Heart right ventricle (tissue), 16 donors: Measurements from ENCODE around the gene RPN1. TPM values are rescaled to one million over a fixed set of nuclear protein-coding genes. Genes with fewer than 3 reads are reported as not detected.

Source experiments
- ATAC-seq, 8 donors: fragments of 200-7000 bp; cut with Tn5 transposase; one replicate each; pipeline ENCODE4 v1.9.1; 2020; ENCODE audit warnings: mild to moderate bottlenecking in 8 of 8, moderate library complexity in 8 of 8, moderate number of reproducible peaks in 1 of 8
- DNase-seq, 2 donors: peaks; one replicate each; pipeline ENCODE4 v3.0.0-alpha.2; 2020
- H3K27ac ChIP-seq, 10 donors: fragments of 200-600 bp; sonication (generic) in 2 of 10; one replicate each; pipeline versions ENCODE4 v1.5.0 to v1.8.0; 2020 to 2022; ENCODE audit warnings: mild to moderate bottlenecking in 3 of 10
- H3K27me3 ChIP-seq, 7 donors: fragments of 200-600 bp; one replicate each; pipeline ENCODE4 v1.8.0; 2021 to 2022; ENCODE audit warnings: mild to moderate bottlenecking in 2 of 7
- H3K36me3 ChIP-seq, 9 donors: fragments of 200-600 bp; sonication (generic) in 1 of 9; one replicate each; pipeline versions ENCODE4 v1.5.0 to v1.8.0; 2020 to 2022; ENCODE audit warnings: mild to moderate bottlenecking in 2 of 9
- H3K4me1 ChIP-seq, 9 donors: fragments of 200-600 bp; sonication (generic) in 1 of 9; one replicate each; pipeline versions ENCODE4 v1.5.0 to v1.8.0; 2020 to 2022; ENCODE audit warnings: mild to moderate bottlenecking in 4 of 9
- H3K4me3 ChIP-seq, 10 donors: fragments of 200-600 bp; sonication (generic) in 2 of 10; one replicate each; pipeline versions ENCODE4 v1.5.0 to v1.8.0; 2020 to 2022; ENCODE audit warnings: mild to moderate bottlenecking in 7 of 10, moderate library complexity in 2 of 10
- H3K9me3 ChIP-seq, 11 donors: fragments of 200-600 bp in 10 of 11; sonication (generic) in 2 of 11; one replicate each; pipeline versions ENCODE4 v1.5.0 to v1.8.0; 2013 to 2022; ENCODE audit warnings: mild to moderate bottlenecking in 2 of 11, control low read depth in 1 of 11, moderate library complexity in 1 of 11
- WGBS, 2 donors: extraction: QIAGEN DNeasy Blood & Tissue Kit; methylation state at CpG; one replicate each; pipeline ENCODE4 v1.1.7; 2013; ENCODE audit warnings: inconsistent platforms in 1 of 2; 5-methylcytosine and 5-hydroxymethylcytosine counted together
- intact Hi-C, 10 donors: fragments of 100-400 bp; cut with DNase I; formaldehyde crosslinking; loops; one replicate each; pipeline versions ENCODE4 v1.11.1 to v1.14.2; 2022
- polyA plus RNA-seq, 2 donors: library from polyadenylated mRNA; stranded (reverse); fragments of 200-250 nt; gene quantifications; one replicate each; pipeline ENCODE4 v1.2.3, GENCODE V29; 2013
- total RNA-seq, 10 donors: library from RNA; stranded (reverse); fragmentation: NEBNext Ultra II Directional in 3 of 10; extraction: Animal tissue kit (Norgen Biotek cat#: 25700) in 3 of 10; gene quantifications; one replicate each; pipeline versions ENCODE4 v1.2.1 to v1.2.4, GENCODE V29; 2021 to 2023
- TF ChIP-seq, protein P1 (sequence below), 9 donors: fragments of 200-600 bp; sonication (generic) in 2 of 9; IDR thresholded peaks; one replicate each; pipeline versions ENCODE4 v1.5.0 to v1.8.0; 2021 to 2022; ENCODE audit warnings: antibody characterized with exemption in 9 of 9, mild to moderate bottlenecking in 5 of 9, moderate library complexity in 1 of 9
- donor health status: Arrhythmogenic right ventricular cardiomyopathy.
- donor health status: ischemic (EF 13 %, LVEDD 7.1; RV severe dilation, severe dysfunction).
- donor health status: healthy with polysubstance abuse.
- donor health status: DM: no; HTN: yes; CAD: no.
- donor health status: DM: no; HTN: no; CAD: no.
- donor health status: ischemic (EF 25% LVEDD 6.9; RV normal size, moderate dysfunction).
- donor health status: ischemic (EF 25% LVEDD 5.7; RV mildly dilated, moderate dysfunction).
- donor health status: healthy.
- donor health status: DM: yes; HTN: yes; CAD: no.
- donor health status: Ischemic cardiomyopathy.
- donor health status: ischemic (EF 35%, LVEDD 5.7; RV mildly dilated, moderate dysfunction).
- donor health status: nonischemic (EF 11% LVEDD 7.7; RV severe dilation, severe dysfunction).
- donor health status: DM: yes; HTN: yes; CAD: no.
- donor health status: PGD.
- donor health status: ischemic (EF 29% LVEDD 5.4; RV normal size, mild dysfunction).
- donor health status: nonischemic (EF 23%, LVEDD 6.1; RV moderate dilation, normal function).

The RPN1 gene
- total and polyA plus RNA-seq, 12 donors, result 44.3 to 238 (median 83.6) TPM

DNA sequence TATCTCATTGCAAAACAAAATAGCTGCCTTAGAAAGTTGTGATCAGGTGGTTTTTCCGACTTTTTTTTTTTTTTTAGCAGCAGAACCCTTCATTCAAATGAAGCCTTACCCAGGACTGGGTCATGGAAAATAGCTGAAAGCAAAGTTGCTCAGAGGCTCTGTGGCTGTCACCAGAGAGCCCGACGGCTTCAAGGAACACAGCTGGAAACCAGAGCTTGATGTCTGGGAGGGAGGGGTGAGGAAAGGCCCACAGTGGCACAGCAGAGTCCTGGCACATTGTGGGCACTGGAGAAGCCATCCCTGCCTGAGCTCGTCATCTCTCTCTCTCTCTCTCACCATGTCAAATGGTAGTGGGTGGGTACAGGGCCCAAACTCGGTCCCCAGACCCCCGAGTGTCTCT lies 77.5 kb downstream of the RPN1 start:
- H3K9me3 ChIP-seq, result no peaks in the 10 kb centered on the region
- TF ChIP-seq, protein P1, sequence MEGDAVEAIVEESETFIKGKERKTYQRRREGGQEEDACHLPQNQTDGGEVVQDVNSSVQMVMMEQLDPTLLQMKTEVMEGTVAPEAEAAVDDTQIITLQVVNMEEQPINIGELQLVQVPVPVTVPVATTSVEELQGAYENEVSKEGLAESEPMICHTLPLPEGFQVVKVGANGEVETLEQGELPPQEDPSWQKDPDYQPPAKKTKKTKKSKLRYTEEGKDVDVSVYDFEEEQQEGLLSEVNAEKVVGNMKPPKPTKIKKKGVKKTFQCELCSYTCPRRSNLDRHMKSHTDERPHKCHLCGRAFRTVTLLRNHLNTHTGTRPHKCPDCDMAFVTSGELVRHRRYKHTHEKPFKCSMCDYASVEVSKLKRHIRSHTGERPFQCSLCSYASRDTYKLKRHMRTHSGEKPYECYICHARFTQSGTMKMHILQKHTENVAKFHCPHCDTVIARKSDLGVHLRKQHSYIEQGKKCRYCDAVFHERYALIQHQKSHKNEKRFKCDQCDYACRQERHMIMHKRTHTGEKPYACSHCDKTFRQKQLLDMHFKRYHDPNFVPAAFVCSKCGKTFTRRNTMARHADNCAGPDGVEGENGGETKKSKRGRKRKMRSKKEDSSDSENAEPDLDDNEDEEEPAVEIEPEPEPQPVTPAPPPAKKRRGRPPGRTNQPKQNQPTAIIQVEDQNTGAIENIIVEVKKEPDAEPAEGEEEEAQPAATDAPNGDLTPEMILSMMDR (IDR thresholded peaks at IDR 0.05), result no peak
- H3K4me3 ChIP-seq, result peak overlapping the region in 1 of 10 donors; percentile 6
- peak in 1 of 8 donors; percentile 2 for ATAC-seq
- H3K27me3 ChIP-seq, result peaks cover 0 to 38% (median 10%) of the 10 kb centered on the region in 7 donors
- intact Hi-C loops, result loop anchor here in 3 of 10 donors (1.0 to 5.0 kb wide), 3 partner anchors 17 to 86 kb away; no protein-coding TSS in a partner anchor
- peak overlapping the region in 6 of 10 donors; percentile 19 to 70 (median 66) for H3K27ac ChIP-seq
- no peak for DNase-seq
- 29 to 40% methylated on average over 6 of the region's 6 CpGs for WGBS, 2 donors
- peaks cover 3 to 56% (median 34%) of the 10 kb centered on the region in 9 donors for H3K4me1 ChIP-seq
- no peaks in the 10 kb centered on the region for H3K36me3 ChIP-seq

DNA sequence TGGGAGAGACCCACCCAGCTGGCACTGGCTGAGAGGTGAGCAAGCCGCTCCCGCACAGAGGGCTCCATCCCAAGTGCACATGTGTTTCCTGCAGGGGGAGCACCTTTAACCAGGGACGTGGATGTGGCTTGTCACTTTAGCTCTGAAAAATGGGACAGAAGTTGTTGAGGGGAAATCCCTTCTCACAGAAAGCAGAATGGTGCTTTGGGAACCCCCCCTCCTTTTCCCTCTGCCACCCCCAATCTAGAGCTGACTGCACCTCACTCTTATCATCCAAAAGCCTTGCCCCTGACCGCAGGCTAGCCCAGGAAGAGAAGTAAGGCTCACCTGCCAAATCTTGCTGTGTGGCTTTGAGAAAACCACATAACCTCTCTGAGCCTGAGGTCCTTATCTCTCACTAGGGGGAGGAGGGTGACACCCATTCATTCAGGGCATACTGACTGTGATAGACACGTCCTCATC lies 77.9 kb downstream of the RPN1 start:
- ATAC-seq (no peak), DNase-seq (no peak)
- peaks cover 3 to 61% (median 39%) of the 10 kb centered on the region in 9 donors for H3K4me1 ChIP-seq
- intact Hi-C loops, result loop anchor here in 3 of 10 donors (1.0 to 5.0 kb wide), 3 partner anchors 16 to 85 kb away; no protein-coding TSS in a partner anchor
- no peaks in the 10 kb centered on the region for H3K36me3 ChIP-seq
- H3K27me3 ChIP-seq, result peaks cover 0 to 38% (median 10%) of the 10 kb centered on the region in 7 donors
- H3K4me3 ChIP-seq, result no peak overlapping the region
- no peaks in the 10 kb centered on the region for H3K9me3 ChIP-seq
- H3K27ac ChIP-seq, result no peak overlapping the region
- TF ChIP-seq, protein P1 (IDR thresholded peaks at IDR 0.05), result peak in 6 of 9 donors; percentile 17 to 34 (median 24)
- WGBS, 2 donors, result 37 to 41% methylated on average over 5 of the region's 5 CpGs

DNA sequence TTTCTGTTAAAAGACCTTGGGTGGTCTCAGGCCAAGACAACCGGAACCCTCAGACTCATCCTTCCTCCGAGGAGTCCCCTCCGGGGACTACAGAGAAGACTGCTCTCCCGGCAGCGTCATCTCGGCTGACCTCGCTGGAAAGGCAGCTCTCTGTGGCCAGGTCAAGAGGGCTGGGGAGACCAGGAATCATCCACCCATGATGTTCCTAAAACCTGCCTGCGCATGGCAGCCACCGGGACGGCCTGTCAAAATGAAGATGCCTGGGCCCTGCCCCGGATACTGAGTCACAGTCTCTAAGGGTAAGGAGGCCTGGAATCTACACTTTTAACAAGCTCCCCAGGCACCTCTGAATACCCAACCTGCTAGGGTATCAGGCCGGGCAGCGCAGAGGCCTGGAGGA lies 78.6 kb downstream of the RPN1 start:
- Histone ChIP-seq H3K36me3 (no peaks in the 10 kb centered on the region), H3K27ac (no peak overlapping the region), H3K9me3 (no peaks in the 10 kb centered on the region), H3K27me3 (peaks cover 0 to 38% (median 10%) of the 10 kb centered on the region in 7 donors), H3K4me3 (no peak overlapping the region), H3K4me1 (peaks cover 3 to 62% (median 40%) of the 10 kb centered on the region in 9 donors)
- 73 to 79% methylated on average over 13 of the region's 13 CpGs for WGBS, 2 donors
- TF ChIP-seq, protein P1 (IDR thresholded peaks at IDR 0.05), result no peak
- DNase-seq (no peak), ATAC-seq (no peak)
- intact Hi-C loops, result loop anchor here in 2 of 10 donors (2.0 to 5.0 kb wide), 2 partner anchors 17 to 85 kb away; no protein-coding TSS in a partner anchor

Other genes starting within 250 kb of the RPN1 start
- gene DNAJB8, start 183.9 kb downstream of the RPN1 start, total RNA-seq, result not detected
- gene DNAJB8, start 183.9 kb downstream of the RPN1 start, polyA plus RNA-seq, result not detected
- 10 to 100 TPM in 7 of 10 donors, 1 to 10 TPM in 3; 6.8 to 21.4 (median 10.7) TPM for gene GATA2, start 157.6 kb downstream of the RPN1 start, total RNA-seq
- gene GATA2, start 157.6 kb downstream of the RPN1 start, polyA plus RNA-seq, result 10 to 100 TPM; 16.0 to 29.8 TPM
- gene RAB7A, start 75.4 kb upstream of the RPN1 start, total RNA-seq, result 100 to 1,000 TPM; 234 to 348 (median 310) TPM
- 100 to 1,000 TPM; 161 to 173 TPM for gene RAB7A, start 75.4 kb upstream of the RPN1 start, polyA plus RNA-seq
- 10 to 100 TPM; 34.8 to 45.9 (median 37.8) TPM for gene ACAD9, start 228.8 kb upstream of the RPN1 start, total RNA-seq
- 10 to 100 TPM; 20.8 to 36.5 TPM for gene ACAD9, start 228.8 kb upstream of the RPN1 start, polyA plus RNA-seq